ENCODE data around the gene WDR93.

GRCh38 chr15:89747708-89748682 lies 57.4 kb downstream of the WDR93 start:
- TF ChIP-seq CTCF (IDR thresholded peaks at IDR 0.05) (no peak), POLR2AphosphoS5 (IDR thresholded peaks at IDR 0.05) (no peak), EP300 (IDR thresholded peaks at IDR 0.05; ENCODE audit: low read depth) (no peak)
